Left lobe of liver (tissue), 2 donors: ENCODE measurements around the gene LSM7. TPM values are rescaled to one million over a fixed set of nuclear protein-coding genes. Genes with fewer than 3 reads are reported as not detected.
"Not testable (repeated sequence)": the region's sequence is repeated elsewhere in the genome, so short reads cannot be mapped to it uniquely, and the experiment has no call there.

Source experiments
- ATAC-seq: fragments of 200-7000 bp; cut with Tn5 transposase; one replicate; pipeline ENCODE4 v1.9.1; 2020; ENCODE audit warnings: mild to moderate bottlenecking, moderate library complexity
- DNase-seq: peaks from one replicate; pipeline ENCODE4 v3.0.0-alpha.2; 2020; ENCODE audit warnings: low spot score
- total RNA-seq: library from RNA; stranded (reverse); gene quantifications from one replicate; pipeline ENCODE4 v1.2.1, GENCODE V29; 2021
- donor health status: DM: no; HTN: no; CAD: no; lungs with moderate emphysema.
- donor health status: DM: no; HTN: yes; CAD: no.

Gene LSM7
- total RNA-seq, 1 donor from 2014 or later: 27.8 TPM

DNA sequence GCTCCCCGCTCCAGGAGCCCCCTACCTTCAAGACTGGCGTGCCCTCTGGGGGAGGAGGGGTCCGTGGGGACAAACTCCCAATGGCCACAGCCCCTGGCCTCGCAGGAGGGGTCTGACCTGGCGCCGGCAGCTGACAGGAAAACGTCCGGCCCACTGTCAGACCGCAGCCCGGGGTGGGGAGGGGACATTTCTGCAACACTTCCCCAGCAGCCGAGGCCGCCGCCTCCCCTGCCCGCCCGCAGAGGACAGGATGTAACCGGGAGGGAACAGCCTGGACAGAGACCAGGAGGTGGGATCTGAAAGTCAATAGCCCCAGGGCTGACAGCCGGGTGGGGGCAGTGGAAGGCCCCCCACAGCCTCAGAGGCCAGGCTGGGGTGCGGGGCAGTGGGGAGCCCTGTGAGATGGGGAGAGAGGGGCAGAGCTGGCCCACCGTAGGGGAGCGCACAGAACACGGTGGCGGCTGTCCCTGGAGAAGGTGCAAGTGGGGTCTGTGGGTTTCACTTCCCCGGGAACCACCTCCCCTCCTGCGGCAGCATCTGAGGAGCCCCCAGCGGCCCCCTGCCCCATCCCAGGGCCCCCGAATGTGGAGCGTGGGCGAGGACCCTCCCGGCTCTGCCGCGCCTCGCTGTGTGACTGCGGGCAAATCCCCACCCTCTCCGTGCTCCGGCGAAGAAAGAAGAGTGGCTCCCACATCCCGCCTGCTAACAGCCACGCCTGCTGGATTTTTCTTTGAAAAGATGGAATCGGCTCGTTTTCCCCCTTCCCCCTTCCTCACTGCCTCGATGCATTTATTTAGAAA is 46.1 kb downstream of the LSM7 start, which contains the start of gene PEAK3:
PEAK3 (minus strand) TSS at position 114 of the 800 bp plus-strand sequence. CDS start 1,244 bp downstream, outside the sequence.
- ATAC-seq: peak; percentile 79
- DNase-seq: peak; percentile 69

GRCh38 chr19:2281265-2282061 is 46.9 kb downstream of the LSM7 start:
- not testable (repeated sequence) for ATAC-seq, DNase-seq

DNA sequence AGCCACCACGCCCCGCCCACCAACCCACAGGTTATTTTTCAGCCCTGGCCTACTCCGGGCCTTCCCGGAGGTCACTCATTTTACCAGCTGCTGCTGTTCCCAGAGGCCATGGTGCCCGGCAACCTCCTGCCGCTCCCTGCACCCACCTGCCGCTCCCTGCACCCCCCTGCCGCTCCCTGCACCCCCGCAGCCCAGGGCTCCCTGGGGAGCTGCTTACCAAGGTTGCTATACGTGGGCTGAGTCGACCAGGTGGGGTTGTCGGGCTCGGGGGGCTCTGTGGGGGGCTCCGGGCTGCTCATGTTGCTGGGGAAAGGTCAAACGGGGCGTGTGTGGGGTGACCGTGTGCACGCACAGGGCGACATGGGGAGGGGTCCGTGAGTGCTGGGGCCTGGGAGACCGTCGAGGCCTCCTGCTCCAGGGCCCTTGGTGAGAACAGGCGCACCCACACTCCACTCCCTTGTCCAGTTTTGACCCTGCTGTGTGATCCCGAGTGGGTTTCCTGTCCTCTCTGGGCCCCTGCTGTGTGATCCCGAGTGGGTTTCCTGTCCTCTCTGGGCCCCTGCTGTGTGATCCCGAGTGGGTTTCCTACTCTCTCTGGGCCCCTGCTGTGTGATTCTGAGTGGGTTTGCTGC is 47.6 kb downstream of the LSM7 start:
- ATAC-seq (no peak), DNase-seq (no peak)

DNA sequence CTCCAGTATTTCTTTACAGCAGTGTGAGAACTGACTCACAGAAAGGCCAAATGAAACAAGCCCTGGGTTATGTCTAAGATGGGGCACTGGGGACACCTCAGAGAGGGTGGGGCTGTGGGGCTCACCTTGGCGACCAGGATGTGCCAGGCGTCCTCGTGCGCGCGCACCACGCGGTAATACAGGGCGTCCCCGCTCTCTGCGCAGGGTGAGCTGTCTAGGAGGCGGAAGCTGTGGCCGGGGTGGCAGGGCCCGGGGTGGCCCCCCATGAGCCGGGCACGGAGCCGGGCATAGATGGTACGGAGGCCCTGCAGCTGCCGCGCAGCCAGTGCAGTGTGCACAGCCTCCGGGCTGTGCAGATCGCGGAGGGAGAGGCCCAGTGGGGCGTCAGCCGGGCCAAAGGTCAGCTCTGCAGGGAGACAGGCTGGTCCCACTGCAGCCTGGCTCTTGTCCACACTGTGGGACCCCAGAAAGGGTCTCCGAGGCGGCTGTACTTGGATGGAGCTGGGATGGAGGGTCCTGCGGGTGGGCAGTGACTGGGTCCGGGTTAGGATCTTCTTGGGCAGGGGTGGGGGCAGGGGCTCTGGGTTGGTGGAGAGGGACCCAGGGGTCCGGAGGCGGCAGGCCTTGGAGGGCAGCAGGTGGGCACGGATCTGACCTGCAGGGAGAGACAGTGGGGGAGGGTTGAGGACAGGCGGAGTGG is 49.8 kb downstream of the LSM7 start:
- no peak for ATAC-seq
- no peak for DNase-seq

DNA sequence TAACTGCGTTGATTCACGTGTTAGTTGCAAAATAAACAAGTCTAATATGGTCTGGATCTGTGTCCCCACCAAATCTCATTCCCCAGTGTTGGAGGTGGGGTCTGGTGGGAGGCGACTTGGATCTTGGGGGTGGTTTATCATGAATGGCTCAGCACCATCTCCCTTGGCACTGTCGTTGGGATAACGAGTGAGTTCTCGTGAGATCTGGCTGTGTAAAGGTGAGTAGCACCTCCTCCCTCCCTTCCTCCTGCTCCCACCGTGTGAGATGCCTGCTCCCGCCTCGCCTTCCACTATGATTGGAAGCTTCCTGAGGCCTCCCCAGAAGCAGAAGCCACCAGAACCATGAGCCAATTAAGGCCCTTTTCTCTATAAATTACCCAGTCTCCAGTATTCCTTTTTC is 51.2 kb downstream of the LSM7 start:
- DNase-seq (no peak), ATAC-seq (no peak)

DNA sequence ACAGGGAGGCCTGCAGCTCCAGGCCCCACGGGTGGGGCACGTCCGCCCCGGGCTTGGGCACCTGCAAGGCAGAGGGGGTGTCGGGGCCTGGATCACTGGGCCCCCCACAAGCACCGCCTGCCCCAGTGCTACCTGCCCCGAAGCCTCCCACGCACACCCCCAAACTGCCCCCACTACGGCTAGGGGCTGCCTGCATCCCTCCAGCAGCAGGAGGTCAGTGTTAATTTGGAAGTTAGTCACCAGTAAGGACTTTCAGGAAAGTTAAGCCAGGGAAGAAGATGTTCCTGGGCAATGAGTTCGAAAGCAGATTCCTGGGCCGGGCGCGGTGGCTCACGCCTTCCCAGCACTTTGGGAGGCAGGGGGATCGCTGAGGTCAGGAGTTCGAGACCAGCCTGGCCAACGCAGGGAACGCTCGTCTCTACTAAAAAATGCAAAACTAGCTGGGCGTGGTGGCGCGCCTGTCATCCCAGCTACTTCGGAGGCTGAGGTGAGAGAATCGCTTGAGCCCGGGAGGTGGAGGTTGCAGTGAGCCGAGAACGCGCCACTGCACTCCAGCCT is 51.9 kb downstream of the LSM7 start:
- DNase-seq: no peak

DNA sequence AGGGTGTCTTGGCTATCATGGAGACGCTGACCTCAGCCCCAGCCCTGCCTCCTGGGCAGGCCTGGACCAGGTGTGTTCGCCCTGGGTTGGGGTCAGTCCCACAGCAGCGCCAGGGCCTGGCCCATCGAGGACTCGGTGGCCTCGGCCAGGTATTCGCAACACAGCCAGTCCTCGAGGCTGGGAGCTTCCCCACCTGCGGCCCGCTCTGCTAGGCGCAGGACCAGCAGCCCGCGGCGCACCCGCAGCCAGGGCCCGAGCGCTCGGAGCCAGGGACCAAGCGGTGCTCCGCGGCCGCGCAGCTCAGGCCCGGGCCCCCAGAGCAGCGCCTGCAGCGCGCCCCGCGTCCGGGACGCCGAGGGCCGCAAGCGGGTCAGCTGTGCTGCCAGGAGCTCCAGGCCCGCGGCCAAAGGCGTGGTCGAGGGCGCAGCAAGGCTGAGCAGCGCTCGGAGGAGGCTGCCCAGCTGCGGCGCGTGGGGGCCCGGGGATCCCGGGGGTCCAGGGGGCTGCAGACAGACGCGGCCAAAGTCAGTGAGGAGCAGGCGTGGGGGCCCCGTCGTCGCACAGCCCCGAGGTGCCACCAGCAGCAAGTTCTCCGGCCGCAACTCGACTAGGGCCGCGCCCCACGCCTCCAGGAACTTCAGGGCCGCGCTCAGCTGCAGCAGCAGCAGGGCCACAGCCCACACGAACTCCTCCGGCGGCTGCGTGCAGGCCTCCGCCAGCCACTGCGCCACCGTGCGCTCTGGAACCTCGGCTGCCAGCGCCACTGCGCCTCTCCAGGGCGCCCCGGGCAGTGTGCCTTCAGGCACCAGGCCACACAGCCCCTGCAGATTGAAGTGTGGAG is 52.6 kb downstream of the LSM7 start:
- no peak for ATAC-seq
- DNase-seq: no peak

More for the DNA sequence above, 51.9 kb downstream of the LSM7 start:
- ATAC-seq: no peak

DNA sequence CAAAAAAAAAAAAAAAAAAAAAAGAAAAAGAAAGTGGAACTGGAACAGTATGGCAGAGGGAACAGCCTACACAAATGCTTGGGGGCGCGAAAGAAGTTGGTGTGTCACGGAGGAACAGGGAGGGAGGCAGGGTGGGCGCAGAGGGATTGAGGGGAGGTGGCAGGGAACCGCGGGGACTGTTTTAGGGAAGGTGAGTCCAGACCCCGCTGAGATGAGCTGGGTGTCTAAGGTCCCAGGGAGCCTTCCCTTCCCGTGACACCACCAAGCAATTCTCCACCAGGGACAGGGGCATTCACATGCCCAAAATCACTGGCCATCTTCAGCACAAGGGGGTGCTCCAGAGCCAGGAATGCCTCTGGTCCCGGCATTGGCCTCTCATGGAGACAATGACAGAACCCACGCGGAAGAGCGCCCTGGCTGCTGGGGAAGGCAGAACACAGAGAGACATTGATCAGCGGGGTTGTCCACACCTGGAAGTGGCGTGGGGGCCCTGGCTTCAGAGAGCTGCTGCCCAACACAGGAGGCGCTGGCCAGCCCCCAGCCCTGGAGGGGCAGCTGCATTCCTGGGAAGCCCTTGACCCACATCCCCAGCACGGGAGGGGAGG is 53.4 kb downstream of the LSM7 start:
- no peak for DNase-seq
- ATAC-seq: peak; percentile 37

- ATAC-seq (no peak), DNase-seq (no peak)
Observed at GRCh38 chr19:2274185-2274711, 54.1 kb downstream of the LSM7 start.

DNA sequence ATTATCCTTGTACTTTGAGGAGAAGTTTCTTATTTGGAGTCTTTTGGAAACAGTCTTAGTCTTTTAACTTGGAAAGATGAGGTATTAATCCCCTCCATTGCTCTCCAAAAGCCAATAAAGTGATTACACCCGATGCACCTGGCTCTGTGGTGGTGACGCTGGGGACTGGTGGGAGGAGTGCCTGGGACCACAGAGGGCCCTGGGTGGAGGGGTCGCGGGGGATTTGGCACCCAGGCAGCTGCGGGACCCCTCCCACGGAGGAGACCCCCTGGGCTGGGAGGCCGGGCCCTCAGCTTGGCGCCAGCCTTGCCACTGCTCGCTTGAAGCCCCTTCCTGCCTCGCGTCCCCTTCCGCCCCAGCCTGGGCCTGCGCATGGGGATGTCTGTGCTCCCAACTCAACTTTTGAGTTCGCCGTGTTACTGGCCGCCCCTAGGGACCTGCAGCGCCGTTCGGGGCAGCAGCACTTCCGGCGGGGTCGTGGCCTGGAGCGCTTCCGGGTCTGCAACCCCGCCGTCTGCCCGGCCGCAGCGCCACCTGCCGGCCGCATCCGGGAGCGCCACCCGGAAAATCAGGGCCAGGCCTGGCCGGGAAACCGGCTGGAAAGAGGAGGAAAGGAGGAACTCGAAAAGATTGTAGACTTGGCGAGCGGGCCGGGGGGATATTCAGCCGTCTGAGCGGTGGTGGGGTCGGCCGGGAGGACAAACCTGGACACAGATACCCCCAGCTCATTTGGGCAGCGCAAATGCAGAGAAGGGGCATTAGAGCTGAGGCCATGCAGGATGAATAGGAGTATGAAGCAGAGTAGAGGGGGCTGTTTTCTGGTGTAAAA is 54.8 kb downstream of the LSM7 start:
- DNase-seq: peak; percentile 77
- ATAC-seq: peak; percentile 44

Other genes with a start within 250 kb of the LSM7 start
- gene MOB3A, start 232.3 kb downstream of the LSM7 start, total RNA-seq: 11.2 TPM
- 5.2 TPM for gene IZUMO4, start 231.7 kb downstream of the LSM7 start, total RNA-seq
- 63.4 TPM for gene AP3D1, start 177.0 kb downstream of the LSM7 start, total RNA-seq
- gene DOT1L, start 164.7 kb downstream of the LSM7 start, total RNA-seq: 17.2 TPM
- 41.3 TPM for gene PLEKHJ1, start 92.3 kb downstream of the LSM7 start, total RNA-seq
- gene SF3A2, start 91.8 kb downstream of the LSM7 start, total RNA-seq: 19.0 TPM
- 0.93 TPM for gene AMH, start 79.3 kb downstream of the LSM7 start, total RNA-seq
- gene JSRP1, start 72.2 kb downstream of the LSM7 start, total RNA-seq: 0.18 TPM
- 0.28 TPM for gene PEAK3, start 46.4 kb downstream of the LSM7 start, total RNA-seq
- not detected for gene LINGO3, start 20.4 kb downstream of the LSM7 start, total RNA-seq
- 45.0 TPM for gene SPPL2B, start 98 bp upstream of the LSM7 start, total RNA-seq
- 7.5 TPM for gene TMPRSS9, start 31.7 kb upstream of the LSM7 start, total RNA-seq
- 63.9 TPM for gene TIMM13, start 99.0 kb upstream of the LSM7 start, total RNA-seq
- 7.4 TPM for gene LMNB2, start 128.4 kb upstream of the LSM7 start, total RNA-seq
- gene GADD45B, start 147.5 kb upstream of the LSM7 start, total RNA-seq: 52.1 TPM